ENCODE measurements around the gene BTBD19. TPM values are rescaled to one million over a fixed set of nuclear protein-coding genes. Genes with fewer than 3 reads are reported as not detected.

The BTBD19 gene
- polyA plus RNA-seq, 1 of the 3 experiments (the other 2 are of a cell fraction) = 36.9 TPM

DNA sequence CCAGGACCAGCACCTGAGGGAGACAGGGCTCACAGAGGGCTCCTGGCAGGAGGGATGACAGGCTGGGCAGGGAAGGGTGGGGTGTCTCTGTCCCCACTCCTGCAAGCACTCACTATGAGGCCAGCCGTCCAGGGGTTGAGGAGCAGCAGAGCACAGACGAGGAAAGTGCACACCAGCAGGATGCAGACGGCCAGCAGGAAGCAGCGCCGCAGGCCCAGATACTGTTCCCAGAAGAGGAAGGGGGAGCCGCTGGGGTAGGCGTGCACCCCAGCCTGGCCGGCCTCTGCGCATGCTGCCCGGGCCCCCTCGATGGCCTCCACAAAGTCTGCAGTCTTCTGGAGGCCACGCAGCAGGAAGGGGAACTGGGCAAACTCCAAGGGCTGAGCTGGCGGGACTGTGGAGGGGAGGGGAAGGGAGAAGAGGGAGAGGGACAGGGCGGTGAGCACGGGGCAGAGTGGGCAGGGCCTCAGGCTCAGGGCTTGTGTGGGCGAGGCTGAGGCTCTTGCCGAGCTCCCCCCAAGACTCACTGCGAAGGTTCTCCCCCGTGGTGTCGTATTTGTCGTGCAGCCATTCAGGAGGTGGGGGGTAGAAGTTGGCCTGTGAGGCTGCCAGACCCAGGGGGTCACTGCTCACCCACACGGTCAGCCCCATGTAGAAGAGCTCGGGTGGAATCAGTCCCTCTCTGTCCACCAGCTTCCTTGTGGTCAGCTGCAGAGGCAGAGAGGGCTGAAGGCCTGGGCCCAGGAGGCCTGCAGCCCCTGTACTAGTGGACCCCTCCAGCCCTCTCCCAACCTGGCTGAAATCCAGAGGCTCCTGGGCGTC is 18.3 kb downstream of the BTBD19 start:
- Histone ChIP-seq H4K20me1 (ENCODE audit: insufficient read depth) (no peaks in the 10 kb centered on the region), H3K79me2 (ENCODE audit: insufficient read depth) (no peaks in the 10 kb centered on the region), H3F3A (replicated peaks; ENCODE audit: insufficient read depth) (peaks cover 4% of the 10 kb centered on the region), H3K27me3 (ENCODE audit: insufficient read depth) (no peaks in the 10 kb centered on the region), H3K4me2 (no peak overlapping the region), H3K4me1 (ENCODE audit: control insufficient read depth in 1 of 2, insufficient read depth in 2 of 2, low read depth in 1 of 2, low read length in 1 of 2) (no peaks in the 10 kb centered on the region), H3K4me3 (ENCODE audit: low read depth in 2 of 2, low read length in 1 of 2) (no peak overlapping the region), H3K27ac (ENCODE audit: low read depth in 2 of 2, low read length in 1 of 2) (no peak overlapping the region), H3K9me3 (no peaks in the 10 kb centered on the region), H3K9me2 (no peaks in the 10 kb centered on the region), H3K9ac (no peak overlapping the region), H3K36me3 (replicated peaks in 1 of 2; ENCODE audit: control insufficient read depth in 1 of 2, insufficient read depth in 2 of 2, low read length in 1 of 2) (no peaks in the 10 kb centered on the region), H2AFZ (ENCODE audit: low read depth) (no peak overlapping the region)
- POLR2A ChIA-PET = interaction anchor here (1.4 kb wide), 1 partner anchor 51 kb away, joined by 4 read pairs; the partner anchor contains the start of gene RPS8
- DNase-seq = peak; percentile 20
- WGBS (ENCODE audit: low lambda C conversion rate) = 88% methylated on average over 20 of the region's 24 CpGs
- CTCF ChIA-PET = interaction anchor here (0.9 to 2.0 kb wide), 2 partner anchors 9 to 188 kb away, joined by 3 to 5 read pairs; no protein-coding TSS in a partner anchor
- TF ChIP-seq FOXJ3 (CRISPR knock-in tag; IDR thresholded peaks at IDR 0.05) (no peak), RAD21 (IDR thresholded peaks at IDR 0.05; ENCODE audit: low read length) (no peak), GABPA (IDR thresholded peaks at IDR 0.05; ENCODE audit: low read depth) (no peak), YY1 (IDR thresholded peaks at IDR 0.05; ENCODE audit: low read depth) (no peak), POLR2AphosphoS5 (IDR thresholded peaks at IDR 0.05; ENCODE audit: low read depth, low read length) (no peak), FOSL2 (IDR thresholded peaks at IDR 0.05; ENCODE audit: borderline replicate concordance, low read depth) (no peak), JUND (IDR thresholded peaks at IDR 0.05) (no peak), GATA2 (CRISPR knock-in tag; IDR thresholded peaks at IDR 0.05) (no peak), NRF1 (IDR thresholded peaks at IDR 0.05; ENCODE audit: low read depth, low read length) (no peak), MEF2A (IDR thresholded peaks at IDR 0.05; ENCODE audit: borderline replicate concordance, low read depth) (no peak), TCF12 (IDR thresholded peaks at IDR 0.05) (no peak), SMC3 (IDR thresholded peaks at IDR 0.05; ENCODE audit: low read depth, low read length) (no peak), RCOR1 (IDR thresholded peaks at IDR 0.05; ENCODE audit: low read length) (no peak), MXI1 (IDR thresholded peaks at IDR 0.05; ENCODE audit: low read depth, low read length) (no peak), SIN3A (IDR thresholded peaks at IDR 0.05; ENCODE audit: borderline replicate concordance, low read depth, low read length) (no peak)
- TF ChIP-seq, protein P1, sequence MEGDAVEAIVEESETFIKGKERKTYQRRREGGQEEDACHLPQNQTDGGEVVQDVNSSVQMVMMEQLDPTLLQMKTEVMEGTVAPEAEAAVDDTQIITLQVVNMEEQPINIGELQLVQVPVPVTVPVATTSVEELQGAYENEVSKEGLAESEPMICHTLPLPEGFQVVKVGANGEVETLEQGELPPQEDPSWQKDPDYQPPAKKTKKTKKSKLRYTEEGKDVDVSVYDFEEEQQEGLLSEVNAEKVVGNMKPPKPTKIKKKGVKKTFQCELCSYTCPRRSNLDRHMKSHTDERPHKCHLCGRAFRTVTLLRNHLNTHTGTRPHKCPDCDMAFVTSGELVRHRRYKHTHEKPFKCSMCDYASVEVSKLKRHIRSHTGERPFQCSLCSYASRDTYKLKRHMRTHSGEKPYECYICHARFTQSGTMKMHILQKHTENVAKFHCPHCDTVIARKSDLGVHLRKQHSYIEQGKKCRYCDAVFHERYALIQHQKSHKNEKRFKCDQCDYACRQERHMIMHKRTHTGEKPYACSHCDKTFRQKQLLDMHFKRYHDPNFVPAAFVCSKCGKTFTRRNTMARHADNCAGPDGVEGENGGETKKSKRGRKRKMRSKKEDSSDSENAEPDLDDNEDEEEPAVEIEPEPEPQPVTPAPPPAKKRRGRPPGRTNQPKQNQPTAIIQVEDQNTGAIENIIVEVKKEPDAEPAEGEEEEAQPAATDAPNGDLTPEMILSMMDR (IDR thresholded peaks at IDR 0.05) = no peak
- TF ChIP-seq, protein P2, sequence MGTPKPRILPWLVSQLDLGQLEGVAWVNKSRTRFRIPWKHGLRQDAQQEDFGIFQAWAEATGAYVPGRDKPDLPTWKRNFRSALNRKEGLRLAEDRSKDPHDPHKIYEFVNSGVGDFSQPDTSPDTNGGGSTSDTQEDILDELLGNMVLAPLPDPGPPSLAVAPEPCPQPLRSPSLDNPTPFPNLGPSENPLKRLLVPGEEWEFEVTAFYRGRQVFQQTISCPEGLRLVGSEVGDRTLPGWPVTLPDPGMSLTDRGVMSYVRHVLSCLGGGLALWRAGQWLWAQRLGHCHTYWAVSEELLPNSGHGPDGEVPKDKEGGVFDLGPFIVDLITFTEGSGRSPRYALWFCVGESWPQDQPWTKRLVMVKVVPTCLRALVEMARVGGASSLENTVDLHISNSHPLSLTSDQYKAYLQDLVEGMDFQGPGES (IDR thresholded peaks at IDR 0.05; ENCODE audit: low read depth, low read length) = no peak
- TF ChIP-seq, protein P3, sequence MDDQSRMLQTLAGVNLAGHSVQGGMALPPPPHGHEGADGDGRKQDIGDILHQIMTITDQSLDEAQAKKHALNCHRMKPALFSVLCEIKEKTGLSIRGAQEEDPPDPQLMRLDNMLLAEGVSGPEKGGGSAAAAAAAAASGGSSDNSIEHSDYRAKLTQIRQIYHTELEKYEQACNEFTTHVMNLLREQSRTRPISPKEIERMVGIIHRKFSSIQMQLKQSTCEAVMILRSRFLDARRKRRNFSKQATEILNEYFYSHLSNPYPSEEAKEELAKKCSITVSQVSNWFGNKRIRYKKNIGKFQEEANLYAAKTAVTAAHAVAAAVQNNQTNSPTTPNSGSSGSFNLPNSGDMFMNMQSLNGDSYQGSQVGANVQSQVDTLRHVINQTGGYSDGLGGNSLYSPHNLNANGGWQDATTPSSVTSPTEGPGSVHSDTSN (IDR thresholded peaks at IDR 0.05) = no peak
- TF ChIP-seq, protein P4, sequence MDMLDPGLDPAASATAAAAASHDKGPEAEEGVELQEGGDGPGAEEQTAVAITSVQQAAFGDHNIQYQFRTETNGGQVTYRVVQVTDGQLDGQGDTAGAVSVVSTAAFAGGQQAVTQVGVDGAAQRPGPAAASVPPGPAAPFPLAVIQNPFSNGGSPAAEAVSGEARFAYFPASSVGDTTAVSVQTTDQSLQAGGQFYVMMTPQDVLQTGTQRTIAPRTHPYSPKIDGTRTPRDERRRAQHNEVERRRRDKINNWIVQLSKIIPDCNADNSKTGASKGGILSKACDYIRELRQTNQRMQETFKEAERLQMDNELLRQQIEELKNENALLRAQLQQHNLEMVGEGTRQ (IDR thresholded peaks at IDR 0.05; ENCODE audit: borderline replicate concordance, low read depth, low read length) = no peak

Measured in SK-N-SH (cell line).